Measurements from ENCODE around the gene CERS6. TPM values are rescaled to one million over a fixed set of nuclear protein-coding genes. Genes with fewer than 3 reads are reported as not detected.
A peak's percentile ranks its signal among the peaks of the same experiment; 100 is the strongest.

CERS6 gene
- total RNA-seq, 4 donors from 2014 or later, result 46.6 to 67.7 (median 53.6) TPM

GRCh38 chr2:168703926-168704325 lies 247.9 kb downstream of the CERS6 start:
- no peak overlapping the region for H3K4me3 ChIP-seq
- H3K27ac ChIP-seq (replicated peaks in 1 of 4), result no peak overlapping the region
- H3K27me3 ChIP-seq, result no peaks in the 10 kb centered on the region
- intact Hi-C loops (cut with DNase I), result loop anchor here (2.0 to 10.0 kb wide), 2 partner anchors 249 to 357 kb away; partner anchors contain the start of gene CERS6
- no peaks in the 10 kb centered on the region for H3K9me3 ChIP-seq
- 99% methylated on average over 5 of the region's 5 CpGs for WGBS
- DNase-seq (ENCODE audit: extremely low spot score), result no peak
- H3K4me1 ChIP-seq, result peaks cover 0 to 58% (median 36%) of the 10 kb centered on the region in 4 donors
- no peaks in the 10 kb centered on the region for H3K36me3 ChIP-seq
- no peak for TF ChIP-seq EP300 (IDR thresholded peaks at IDR 0.05)

GRCh38 chr2:168705534-168706470 lies 249.7 kb downstream of the CERS6 start:
- Histone ChIP-seq H3K9me3 (no peaks in the 10 kb centered on the region), H3K27me3 (no peaks in the 10 kb centered on the region), H3K27ac (replicated peaks in 1 of 4) (no peak overlapping the region), H3K4me3 (no peak overlapping the region), H3K4me1 (peaks cover 0 to 39% (median 18%) of the 10 kb centered on the region in 4 donors), H3K36me3 (no peaks in the 10 kb centered on the region)
- intact Hi-C loops (cut with DNase I), result loop anchor here (10.0 kb wide), 1 partner anchor 251 kb away; the partner anchor contains the start of gene CERS6
- WGBS, result 54% methylated on average over 2 of the region's 2 CpGs
- TF ChIP-seq POLR2AphosphoS5 (IDR thresholded peaks at IDR 0.05) (no peak), EP300 (IDR thresholded peaks at IDR 0.05) (no peak), CTCF (IDR thresholded peaks at IDR 0.05) (peak in 2 of 3 experiments; percentile 17 to 25), POLR2A (IDR thresholded peaks at IDR 0.05; ENCODE audit: low read depth) (no peak)
- DNase-seq (ENCODE audit: extremely low spot score), result no peak

GRCh38 chr2:168706806-168707205 lies 250.7 kb downstream of the CERS6 start:
- no peak overlapping the region for H3K27ac ChIP-seq (replicated peaks in 1 of 4)
- intact Hi-C loops (cut with DNase I), result loop anchor here (10.0 kb wide), 1 partner anchor 252 kb away; the partner anchor contains the start of gene CERS6
- TF ChIP-seq POLR2AphosphoS5 (IDR thresholded peaks at IDR 0.05), result no peak
- TF ChIP-seq EP300 (IDR thresholded peaks at IDR 0.05), result no peak
- TF ChIP-seq CTCF (IDR thresholded peaks at IDR 0.05), result no peak
- TF ChIP-seq POLR2A (IDR thresholded peaks at IDR 0.05; ENCODE audit: low read depth), result no peak

GRCh38 chr2:168708080-168708479 lies 252.0 kb downstream of the CERS6 start:
- Histone ChIP-seq H3K27ac (replicated peaks in 1 of 4) (no peak overlapping the region), H3K27me3 (no peaks in the 10 kb centered on the region), H3K9me3 (no peaks in the 10 kb centered on the region), H3K36me3 (no peaks in the 10 kb centered on the region), H3K4me3 (no peak overlapping the region), H3K4me1 (peaks cover 0 to 31% (median 13%) of the 10 kb centered on the region in 4 donors)
- 73% methylated on average over 1 of the region's 1 CpG for WGBS
- no peak for DNase-seq (ENCODE audit: extremely low spot score)
- intact Hi-C loops (cut with DNase I), result loop anchor here (10.0 kb wide), 1 partner anchor 253 kb away; the partner anchor contains the start of gene CERS6
- TF ChIP-seq POLR2A (IDR thresholded peaks at IDR 0.05; ENCODE audit: low read depth), result no peak
- no peak for TF ChIP-seq POLR2AphosphoS5 (IDR thresholded peaks at IDR 0.05)
- TF ChIP-seq CTCF (IDR thresholded peaks at IDR 0.05), result no peak
- no peak for TF ChIP-seq EP300 (IDR thresholded peaks at IDR 0.05)

More at GRCh38 chr2:168706806-168707205, 250.7 kb downstream of the CERS6 start:
- no peaks in the 10 kb centered on the region for H3K36me3 ChIP-seq
- H3K9me3 ChIP-seq, result no peaks in the 10 kb centered on the region
- DNase-seq (ENCODE audit: extremely low spot score), result no peak
- H3K27me3 ChIP-seq, result no peaks in the 10 kb centered on the region
- H3K4me3 ChIP-seq, result no peak overlapping the region
- H3K4me1 ChIP-seq, result peaks cover 0 to 31% (median 13%) of the 10 kb centered on the region in 4 donors
- 93% methylated on average over 2 of the region's 2 CpGs for WGBS

GRCh38 chr2:168710754-168711467 lies 254.8 kb downstream of the CERS6 start:
- 96% methylated on average over 4 of the region's 4 CpGs for WGBS
- no peak for DNase-seq (ENCODE audit: extremely low spot score)
- peaks cover 0 to 21% (median 10%) of the 10 kb centered on the region in 4 donors for H3K4me1 ChIP-seq
- H3K4me3 ChIP-seq, result no peak overlapping the region
- intact Hi-C loops (cut with DNase I), result no loop called here
- H3K27ac ChIP-seq (replicated peaks in 1 of 4), result no peak overlapping the region
- no peaks in the 10 kb centered on the region for H3K27me3 ChIP-seq
- no peaks in the 10 kb centered on the region for H3K36me3 ChIP-seq
- TF ChIP-seq POLR2AphosphoS5 (IDR thresholded peaks at IDR 0.05) (no peak), POLR2A (IDR thresholded peaks at IDR 0.05; ENCODE audit: low read depth) (no peak), CTCF (IDR thresholded peaks at IDR 0.05) (no peak), EP300 (IDR thresholded peaks at IDR 0.05) (no peak)
- H3K9me3 ChIP-seq, result no peaks in the 10 kb centered on the region

Data from esophagus muscularis mucosa (tissue), 4 donors.